Thyroid gland (tissue), 4 donors: ENCODE data around the gene PJVK.

Experiments used
- POLR2A ChIP-seq, 2 donors: fragments of 450-650 bp; IDR thresholded peaks; one replicate each; pipeline ENCODE4 v1.6.1; 2017; ENCODE audit warnings: antibody characterized with exemption in 2 of 2, mild to moderate bottlenecking in 2 of 2, moderate library complexity in 1 of 2
- TF ChIP-seq, protein P1 (sequence below), 6 experiments: fragments of 200-600 bp in 3 of 6; fragments of 450-650 bp in 3 of 6; sonication (generic) in 3 of 6; IDR thresholded peaks; one replicate each; pipeline ENCODE4 v1.5.1; 2016 to 2019; ENCODE audit warnings: antibody characterized with exemption in 6 of 6, mild to moderate bottlenecking in 2 of 6, inconsistent platforms in 1 of 6, moderate library complexity in 1 of 6

- TF ChIP-seq POLR2A (IDR thresholded peaks at IDR 0.05) = no peak
- TF ChIP-seq, protein P1, sequence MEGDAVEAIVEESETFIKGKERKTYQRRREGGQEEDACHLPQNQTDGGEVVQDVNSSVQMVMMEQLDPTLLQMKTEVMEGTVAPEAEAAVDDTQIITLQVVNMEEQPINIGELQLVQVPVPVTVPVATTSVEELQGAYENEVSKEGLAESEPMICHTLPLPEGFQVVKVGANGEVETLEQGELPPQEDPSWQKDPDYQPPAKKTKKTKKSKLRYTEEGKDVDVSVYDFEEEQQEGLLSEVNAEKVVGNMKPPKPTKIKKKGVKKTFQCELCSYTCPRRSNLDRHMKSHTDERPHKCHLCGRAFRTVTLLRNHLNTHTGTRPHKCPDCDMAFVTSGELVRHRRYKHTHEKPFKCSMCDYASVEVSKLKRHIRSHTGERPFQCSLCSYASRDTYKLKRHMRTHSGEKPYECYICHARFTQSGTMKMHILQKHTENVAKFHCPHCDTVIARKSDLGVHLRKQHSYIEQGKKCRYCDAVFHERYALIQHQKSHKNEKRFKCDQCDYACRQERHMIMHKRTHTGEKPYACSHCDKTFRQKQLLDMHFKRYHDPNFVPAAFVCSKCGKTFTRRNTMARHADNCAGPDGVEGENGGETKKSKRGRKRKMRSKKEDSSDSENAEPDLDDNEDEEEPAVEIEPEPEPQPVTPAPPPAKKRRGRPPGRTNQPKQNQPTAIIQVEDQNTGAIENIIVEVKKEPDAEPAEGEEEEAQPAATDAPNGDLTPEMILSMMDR (IDR thresholded peaks at IDR 0.05) = no peak
Observed at GRCh38 chr2:178449700-178450523, 1.3 kb upstream of the PJVK start.
